Neural cell (in vitro differentiated cells): ENCODE measurements around the gene CPA3.

Experiments
- CTCF ChIP-seq: fragments of 450-650 bp; IDR thresholded peaks from 2 replicates; pipeline ENCODE4 v1.5.1; 2014; ENCODE audit warnings: antibody characterized with exemption, mild to moderate bottlenecking, moderate library complexity; ENCODE audit not compliant: poor library complexity, severe bottlenecking
- EZH2 ChIP-seq: fragments of 200-600, 300-800 bp; shearing (Covaris generic), sonication (generic); IDR thresholded peaks from 2 replicates; pipeline ENCODE4 v1.6.1; 2014; ENCODE audit warnings: antibody characterized with exemption, low read length, borderline replicate concordance, mild to moderate bottlenecking; ENCODE audit not compliant: insufficient read depth, poor library complexity, severe bottlenecking
- MXI1 ChIP-seq: fragments of 450-650 bp; conservative IDR thresholded peaks from 2 replicates; pipeline ENCODE4 v1.6.1; 2014; ENCODE audit warnings: antibody characterized with exemption, mild to moderate bottlenecking; ENCODE audit not compliant: poor library complexity, severe bottlenecking

- TF ChIP-seq CTCF (no peak), MXI1 (no peak), EZH2 (no peak)
Observed at GRCh38 chr3:148922467-148922866, 57.4 kb downstream of the CPA3 start.
